ENCODE data around the gene PRKCA. TPM values are rescaled to one million over a fixed set of nuclear protein-coding genes. Genes with fewer than 3 reads are reported as not detected.

Gene PRKCA
- total and polyA plus RNA-seq, 10 of the 15 experiments (the other 5 are each of a cell fraction or from before 2014, with no cell fraction given): 0.11 to 14.6 (median 0.72) TPM

- TF ChIP-seq ATF2 (IDR thresholded peaks at IDR 0.05; ENCODE audit: low read length) (no peak), CBX3 (IDR thresholded peaks at IDR 0.05; ENCODE audit: borderline replicate concordance, low read depth) (no peak)
Observed at GRCh38 chr17:66443166-66443565, 140.8 kb downstream of the PRKCA start (continued).

GRCh38 chr17:66443606-66444005, 141.2 kb downstream of the PRKCA start:
- no TSS peak for BruUV-seq (replicated peaks)
- H3K79me2 ChIP-seq (ENCODE audit: control insufficient read depth, insufficient read depth, low read length): no peaks in the 10 kb centered on the region
- ChIA-PET SMC1A (ENCODE audit: uncharacterized antibody, unreplicated experiment) (interaction anchor here (1.1 kb wide), 1 partner anchor 25 kb away, joined by 3 read pairs; no protein-coding TSS in a partner anchor), POLR2A (no interaction called here), CTCF (interaction anchor here (1.1 to 1.9 kb wide), 2 partner anchors 30 to 40 kb away, joined by 3 to 6 read pairs; no protein-coding TSS in a partner anchor), RAD21 (ENCODE audit: unreplicated experiment) (no interaction called here)
- ATAC-seq: no peak
- FAIRE-seq: no peak
- in situ Hi-C loops (cut with MboI) (no loop called here), intact Hi-C loops (cut with micrococcal nuclease; ENCODE audit: unreplicated experiment) (no loop called here)
- H3K27ac ChIP-seq (ENCODE audit: control insufficient read depth, insufficient read depth): no peak overlapping the region
- H3K4me2 ChIP-seq (ENCODE audit: control insufficient read depth, insufficient read depth): no peak overlapping the region
- H3K27me3 ChIP-seq (replicated peaks in 1 of 2; ENCODE audit: control insufficient read depth in 2 of 2, insufficient read depth in 2 of 2, low read length in 1 of 2): no peaks in the 10 kb centered on the region
- H3K4me1 ChIP-seq (ENCODE audit: control insufficient read depth, insufficient read depth, low read length): peaks cover 24% of the 10 kb centered on the region
- H3K9ac ChIP-seq (ENCODE audit: control insufficient read depth, insufficient read depth, low read length): no peak overlapping the region
- WGBS (ENCODE audit: insufficient coverage, insufficient replicate concordance, low lambda C conversion rate, missing lambda C conversion rate): 43% methylated on average over 9 of the region's 9 CpGs
- H3K4me3 ChIP-seq: no peak overlapping the region
- no peak overlapping the region for H2AFZ ChIP-seq (ENCODE audit: control insufficient read depth, low read depth, low read length)
- H3K36me3 ChIP-seq (ENCODE audit: control insufficient read depth in 2 of 2, insufficient read depth in 2 of 2, low read length in 1 of 2): no peaks in the 10 kb centered on the region
- no peaks in the 10 kb centered on the region for H4K20me1 ChIP-seq (ENCODE audit: control insufficient read depth, insufficient read depth)
- no peak for DNase-seq (ENCODE audit: low read depth, low spot score)
- peaks cover 3% of the 10 kb centered on the region; the same call in 2 of the 3 replicates for H3K9me3 ChIP-seq (replicated peaks; ENCODE audit: control insufficient read depth, insufficient read depth, low read length)
- no peak for TF ChIP-seq POLR2AphosphoS5 (IDR thresholded peaks at IDR 0.05; ENCODE audit: low read length)
- TF ChIP-seq NR2C1 (IDR thresholded peaks at IDR 0.05): no peak
- no peak for TF ChIP-seq SUZ12 (IDR thresholded peaks at IDR 0.05; ENCODE audit: unreplicated experiment)
- no peak for TF ChIP-seq EED (IDR thresholded peaks at IDR 0.05; ENCODE audit: low read depth)
- TF ChIP-seq NR2F1 (conservative IDR thresholded peaks at IDR 0.05): no peak
- TF ChIP-seq E4F1 (IDR thresholded peaks at IDR 0.05; ENCODE audit: borderline replicate concordance, partially characterized antibody): no peak

Data from GM12878 (cell line).